Uterus (tissue), 2 donors: ENCODE results near the gene GRK5.

ENCODE experiments used
- POLR2A ChIP-seq, 2 donors: fragments of 450-650 bp; IDR thresholded peaks; one replicate each; pipeline ENCODE4 v1.6.1; 2016; ENCODE audit warnings: antibody characterized with exemption in 2 of 2, mild to moderate bottlenecking in 1 of 2, moderate library complexity in 1 of 2
- TF ChIP-seq, protein P1 (sequence below), 4 experiments: fragments of 200-600 bp in 2 of 4; fragments of 450-650 bp in 2 of 4; sonication (generic) in 2 of 4; IDR thresholded peaks; one replicate each; pipeline ENCODE4 v1.5.1; 2016 to 2019; ENCODE audit warnings: antibody characterized with exemption in 4 of 4, mild to moderate bottlenecking in 2 of 4, moderate library complexity in 1 of 4

DNA sequence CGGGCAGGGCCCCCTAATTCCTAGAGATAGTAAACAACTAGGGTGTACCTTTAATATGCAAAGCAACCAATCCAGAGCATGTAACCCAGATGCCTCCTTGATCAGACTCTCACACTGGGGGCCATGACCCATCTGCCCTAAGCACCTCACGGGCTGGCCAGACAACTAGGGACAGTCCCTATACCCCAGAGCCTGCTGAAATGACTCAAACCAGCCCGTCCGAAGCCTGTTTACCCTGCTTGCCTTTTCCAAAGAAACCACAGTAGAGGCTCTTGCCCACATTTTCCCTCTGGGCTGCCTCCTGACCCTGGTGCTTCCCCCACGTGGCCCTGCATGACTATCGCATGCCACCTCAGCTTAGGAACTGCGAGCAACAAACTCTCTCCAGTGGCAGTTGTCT, 288.9 kb downstream of the GRK5 start:
- TF ChIP-seq, protein P1, sequence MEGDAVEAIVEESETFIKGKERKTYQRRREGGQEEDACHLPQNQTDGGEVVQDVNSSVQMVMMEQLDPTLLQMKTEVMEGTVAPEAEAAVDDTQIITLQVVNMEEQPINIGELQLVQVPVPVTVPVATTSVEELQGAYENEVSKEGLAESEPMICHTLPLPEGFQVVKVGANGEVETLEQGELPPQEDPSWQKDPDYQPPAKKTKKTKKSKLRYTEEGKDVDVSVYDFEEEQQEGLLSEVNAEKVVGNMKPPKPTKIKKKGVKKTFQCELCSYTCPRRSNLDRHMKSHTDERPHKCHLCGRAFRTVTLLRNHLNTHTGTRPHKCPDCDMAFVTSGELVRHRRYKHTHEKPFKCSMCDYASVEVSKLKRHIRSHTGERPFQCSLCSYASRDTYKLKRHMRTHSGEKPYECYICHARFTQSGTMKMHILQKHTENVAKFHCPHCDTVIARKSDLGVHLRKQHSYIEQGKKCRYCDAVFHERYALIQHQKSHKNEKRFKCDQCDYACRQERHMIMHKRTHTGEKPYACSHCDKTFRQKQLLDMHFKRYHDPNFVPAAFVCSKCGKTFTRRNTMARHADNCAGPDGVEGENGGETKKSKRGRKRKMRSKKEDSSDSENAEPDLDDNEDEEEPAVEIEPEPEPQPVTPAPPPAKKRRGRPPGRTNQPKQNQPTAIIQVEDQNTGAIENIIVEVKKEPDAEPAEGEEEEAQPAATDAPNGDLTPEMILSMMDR (IDR thresholded peaks at IDR 0.05) = no peak
- no peak for TF ChIP-seq POLR2A (IDR thresholded peaks at IDR 0.05)
